IMR-90 (cell line): ENCODE data around the gene MICAL2. TPM values are rescaled to one million over a fixed set of nuclear protein-coding genes. Genes with fewer than 3 reads are reported as not detected.
A peak's percentile ranks its signal among the peaks of the same experiment; 100 is the strongest.

Source experiments
- ATAC-seq: fragments of 200-7000 bp; cut with Tn5 transposase; 2 replicates; pipeline ENCODE4 v1.9.1; 2020; ENCODE audit warnings: low read depth, mild to moderate bottlenecking, moderate library complexity
- BruUV-seq: library from RNA; stranded (reverse); fragments of 400-500 nt; replicated peaks from 2 replicates; lab custom pipeline; 2021; lab: Mats Ljungman, UMichigan
- CTCF ChIA-PET: fragments of 300-600 bp; formaldehyde crosslinking; extraction: SDS; loops from one replicate; lab custom pipeline; 2021; ENCODE audit warnings: antibody characterized with exemption; lab: Yijun Ruan, JAX
- POLR2A ChIA-PET: fragments of 300-600 bp; sonication (Branson Sonifier 250); formaldehyde crosslinking; loops from one replicate; lab custom pipeline; 2022; ENCODE audit warnings: antibody characterized with exemption; ENCODE audit not compliant: unreplicated experiment; lab: Charles Lee
- DNase-seq: peaks from one replicate; pipeline ENCODE4 v3.0.0; 2013
- H2AFZ ChIP-seq: replicated peaks from 2 replicates; pipeline ENCODE3; 2013; ENCODE audit warnings: low read length, mild to moderate bottlenecking; ENCODE audit not compliant: poor library complexity
- H2AK5ac ChIP-seq: 2 replicates; pipeline ENCODE4 v1.6.1; 2013; ENCODE audit warnings: low read depth, low read length, inconsistent platforms
- H2AK9ac ChIP-seq: replicated peaks from 2 replicates; pipeline ENCODE3; 2013; ENCODE audit warnings: mild to moderate bottlenecking, low read depth, low read length, moderate library complexity; ENCODE audit not compliant: poor library complexity
- H2BK120ac ChIP-seq: 2 replicates; pipeline ENCODE4 v1.6.1; 2013; ENCODE audit warnings: low read depth, low read length, inconsistent platforms
- H2BK15ac ChIP-seq: 3 replicates; pipeline ENCODE4 v1.6.1; 2013; ENCODE audit warnings: low read depth, low read length, inconsistent platforms
- H2BK20ac ChIP-seq: 2 replicates; pipeline ENCODE4 v1.6.1; 2013; ENCODE audit warnings: low read depth, mild to moderate bottlenecking, inconsistent platforms, low read length, moderate library complexity
- H2BK5ac ChIP-seq: 2 replicates; pipeline ENCODE4 v1.6.1; 2013; ENCODE audit warnings: mild to moderate bottlenecking, low read depth, low read length, inconsistent platforms; ENCODE audit not compliant: poor library complexity, severe bottlenecking
- H3K14ac ChIP-seq: replicated peaks from 2 replicates; pipeline ENCODE4 v1.6.1; 2013; ENCODE audit warnings: low read depth, low read length, inconsistent platforms
- H3K18ac ChIP-seq: 2 replicates; pipeline ENCODE4 v1.6.1; 2013; ENCODE audit warnings: low read depth, low read length, control low read depth
- H3K23ac ChIP-seq: 2 replicates; pipeline ENCODE4 v1.6.1; 2013; ENCODE audit warnings: low read depth, low read length, inconsistent platforms
- H3K27ac ChIP-seq: 2 replicates; pipeline ENCODE4 v1.5.1; 2013; ENCODE audit warnings: mild to moderate bottlenecking, control low read depth, low read length; ENCODE audit not compliant: insufficient read depth
- H3K27me3 ChIP-seq: 2 replicates; pipeline ENCODE4 v1.6.1; 2013; ENCODE audit warnings: low read length; ENCODE audit not compliant: control insufficient read depth, insufficient read depth
- H3K36me3 ChIP-seq: 2 replicates; pipeline ENCODE4 v1.6.1; 2013; ENCODE audit warnings: low read length, mixed read lengths; ENCODE audit not compliant: control insufficient read depth, insufficient read depth
- H3K4ac ChIP-seq: 2 replicates; pipeline ENCODE4 v1.6.1; 2013; ENCODE audit warnings: low read depth, low read length, inconsistent platforms
- H3K4me1 ChIP-seq: 2 replicates; pipeline ENCODE4 v1.6.1; 2013; ENCODE audit warnings: low read length, mixed read lengths; ENCODE audit not compliant: control insufficient read depth, insufficient read depth
- H3K4me2 ChIP-seq: 2 replicates; pipeline ENCODE4 v1.6.1; 2013; ENCODE audit warnings: low read depth, mild to moderate bottlenecking, control low read depth, low read length, moderate library complexity
- H3K4me3 ChIP-seq: 2 replicates; pipeline ENCODE4 v1.5.1; 2013; ENCODE audit warnings: low read depth, mild to moderate bottlenecking, control low read depth, low read length, moderate library complexity; ENCODE audit not compliant: insufficient read depth
- H3K56ac ChIP-seq: 2 replicates; pipeline ENCODE4 v1.6.1; 2013; ENCODE audit warnings: low read length, inconsistent platforms; ENCODE audit not compliant: insufficient read depth; ENCODE audit errors: extremely low read depth
- H3K79me1 ChIP-seq, 2 experiments: 2 replicates each; pipeline ENCODE4 v1.6.1; 2013; ENCODE audit warnings: low read length in 2 of 2, inconsistent platforms in 1 of 2, low read depth in 1 of 2
- H3K9ac ChIP-seq: 2 replicates; pipeline ENCODE4 v1.6.1; 2013; ENCODE audit warnings: low read depth, low read length, control low read depth
- H3K9me1 ChIP-seq: 2 replicates; pipeline ENCODE4 v1.6.1; 2013; ENCODE audit warnings: low read length, inconsistent platforms; ENCODE audit not compliant: insufficient read depth
- H3K9me3 ChIP-seq: 2 replicates; pipeline ENCODE4 v1.6.1; 2013; ENCODE audit warnings: low read length; ENCODE audit not compliant: control insufficient read depth, insufficient read depth
- H4K20me1 ChIP-seq: 2 replicates; pipeline ENCODE4 v1.6.1; 2013; ENCODE audit warnings: low read length, inconsistent platforms; ENCODE audit not compliant: insufficient read depth
- H4K5ac ChIP-seq: 2 replicates; pipeline ENCODE4 v1.6.1; 2013; ENCODE audit warnings: mild to moderate bottlenecking, low read depth, low read length, control low read depth
- H4K8ac ChIP-seq, 2 experiments: 2 replicates each; pipeline ENCODE4 v1.6.1; 2013; ENCODE audit warnings: low read depth in 2 of 2, low read length in 2 of 2, control low read depth in 1 of 2, inconsistent platforms in 1 of 2
- H4K91ac ChIP-seq: 2 replicates; pipeline ENCODE4 v1.6.1; 2013; ENCODE audit warnings: low read depth, low read length, inconsistent platforms; ENCODE audit not compliant: insufficient read depth
- CHD1 ChIP-seq: IDR thresholded peaks from 2 replicates; pipeline ENCODE4 v1.6.1; 2012; ENCODE audit warnings: low read depth, low read length, improper control_type of control experiment
- CTCF ChIP-seq: conservative IDR thresholded peaks from 2 replicates; pipeline ENCODE4 v1.5.1; 2012; ENCODE audit warnings: mild to moderate bottlenecking, low read depth, low read length, improper control_type of control experiment
- FOS ChIP-seq: fragments of 150-350 bp; IDR thresholded peaks from 2 replicates; pipeline ENCODE4 v1.6.1; 2016; ENCODE audit warnings: low read depth, low read length
- MXI1 ChIP-seq: IDR thresholded peaks from 2 replicates; pipeline ENCODE4 v1.6.1; 2012; ENCODE audit warnings: low read depth, mild to moderate bottlenecking, low read length, moderate library complexity, borderline replicate concordance
- POLR2A ChIP-seq: IDR thresholded peaks from 2 replicates; pipeline ENCODE4 v1.6.1; 2012; ENCODE audit warnings: mild to moderate bottlenecking, low read depth, low read length
- RAD21 ChIP-seq: IDR thresholded peaks from 2 replicates; pipeline ENCODE4 v1.6.1; 2012; ENCODE audit warnings: low read length, improper control_type of control experiment
- WGBS, 2 experiments: methylation state at CpG; one replicate each; pipeline versions ENCODE4 v1.1.5 to v1.1.7; 2013; ENCODE audit warnings: missing lambda C conversion rate in 2 of 2; ENCODE audit not compliant: insufficient read length in 1 of 2; ENCODE audit errors: extremely low coverage in 2 of 2; 5-methylcytosine and 5-hydroxymethylcytosine counted together
- dilution Hi-C: fragments of 300-500 bp; cut with HindIII; formaldehyde crosslinking; loops from one replicate; pipeline ENCODE4 v1.14.3; 2018; ENCODE audit warnings: low sequenced_read_pairs; ENCODE audit not compliant: unreplicated experiment
- in situ Hi-C: fragments of 300-500 bp; cut with MboI; formaldehyde crosslinking; loops from 3 replicates; pipeline ENCODE4 v1.14.3; 2019; ENCODE audit warnings: low sequenced_read_pairs, inconsistent platforms, mixed read lengths
- intact Hi-C: fragments of 100-400 bp; cut with micrococcal nuclease; formaldehyde crosslinking; loops from 2 replicates; pipeline ENCODE4 v1.10.0; 2022
- polyA plus RNA-seq, 3 experiments: library from polyadenylated mRNA; depleted of rRNA; stranded (reverse); fragments of >200 nt; gene quantifications; 2 replicates each; pipeline ENCODE4 v1.2.3, GENCODE V29; 2012; ENCODE audit warnings: low replicate concordance in 1 of 3
- total RNA-seq: library from RNA; depleted of rRNA; stranded (reverse); fragments of >200 nt; gene quantifications from 2 replicates; pipeline ENCODE4 v1.2.3, GENCODE V29; 2012

MICAL2 gene
- total and polyA plus RNA-seq, 2 of the 4 experiments (the other 2 are of a cell fraction), result 170 to 336 TPM

GRCh38 chr11:12207384-12208150 lies 97.2 kb downstream of the MICAL2 start:
- Histone ChIP-seq H2BK120ac (peak overlapping the region; percentile 72), H3K9ac (peak overlapping the region; percentile 3; the same call in 1 of the 2 replicates), H4K20me1 (no peaks in the 10 kb centered on the region), H3K4me1 (peaks cover 20% of the 10 kb centered on the region), H3K14ac (peak overlapping the region; percentile 46), H3K9me3 (no peaks in the 10 kb centered on the region), H2AK9ac (no peak overlapping the region), H3K27ac (no peak overlapping the region), H3K56ac (no peak overlapping the region; the same call in 1 of the 2 replicates), H3K23ac (peak overlapping the region; percentile 19), H2BK15ac (peak overlapping the region; percentile 75; the same call in 2 of the 3 replicates), H2AFZ (no peak overlapping the region), H3K4me3 (no peak overlapping the region), H3K4ac (peak overlapping the region; percentile 57), H2BK5ac (peak overlapping the region; percentile 87), H4K91ac (peak overlapping the region; percentile 49), H3K4me2 (no peak overlapping the region), H2AK5ac (peak overlapping the region; percentile 66; the same call in 1 of the 2 replicates), H2BK20ac (peak overlapping the region; percentile 36; the same call in 1 of the 2 replicates), H4K5ac (peak overlapping the region; percentile 81; the same call in 1 of the 2 replicates), H4K8ac (peak overlapping the region; percentile 30 to 69; a peak in 3 of 4 replicates), H3K27me3 (no peaks in the 10 kb centered on the region), H3K9me1 (peaks cover 45% of the 10 kb centered on the region), H3K18ac (peak overlapping the region; percentile 83), H3K36me3 (peaks cover 44% of the 10 kb centered on the region), H3K79me1 (peaks cover 37 to 94% of the 10 kb centered on the region in 2 experiments)
- BruUV-seq, result no TSS peak
- ChIA-PET POLR2A (no interaction called here), CTCF (interaction anchor here (0.7 kb wide), 1 partner anchor 1329 kb away, joined by 3 read pairs; no protein-coding TSS in a partner anchor)
- WGBS, 2 experiments, result no CpG with 5 or more reads among the region's 9 CpGs
- intact Hi-C loops, result no loop called here
- dilution Hi-C loops, result no loop called here
- peak; percentile 36 for ATAC-seq
- DNase-seq, result peak; percentile 86
- in situ Hi-C loops, result no loop called here
- TF ChIP-seq POLR2A, result peak; percentile 38; the same call in 1 of the 2 replicates
- peak; percentile 37; the same call in 1 of the 2 replicates for TF ChIP-seq FOS
- no peak for TF ChIP-seq CHD1
- TF ChIP-seq RAD21, result peak; percentile 25; the same call in 1 of the 2 replicates
- TF ChIP-seq MXI1, result no peak
- TF ChIP-seq CTCF, result 0 out of 2 replicates have a peak, but pooled peaks have one; percentile 5
